ENCODE data around the gene RCOR1.

The RCOR1 gene

DNA sequence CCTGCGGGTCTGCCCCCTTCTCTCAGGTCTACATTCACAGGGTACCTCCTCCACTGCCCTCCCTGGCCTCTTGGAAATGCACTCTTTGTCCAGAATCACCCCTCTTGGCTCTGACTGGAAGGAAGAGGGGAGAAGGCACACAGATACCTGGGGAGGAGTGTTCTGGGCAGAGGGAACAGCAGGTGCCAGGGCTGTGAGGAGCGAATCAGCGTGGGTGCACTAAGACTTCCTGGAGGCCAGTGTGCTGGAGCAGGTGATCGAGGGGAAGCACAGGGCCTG, 176.5 kb downstream of the RCOR1 start:
- no peak for DNase-seq
- TF ChIP-seq, protein P1, sequence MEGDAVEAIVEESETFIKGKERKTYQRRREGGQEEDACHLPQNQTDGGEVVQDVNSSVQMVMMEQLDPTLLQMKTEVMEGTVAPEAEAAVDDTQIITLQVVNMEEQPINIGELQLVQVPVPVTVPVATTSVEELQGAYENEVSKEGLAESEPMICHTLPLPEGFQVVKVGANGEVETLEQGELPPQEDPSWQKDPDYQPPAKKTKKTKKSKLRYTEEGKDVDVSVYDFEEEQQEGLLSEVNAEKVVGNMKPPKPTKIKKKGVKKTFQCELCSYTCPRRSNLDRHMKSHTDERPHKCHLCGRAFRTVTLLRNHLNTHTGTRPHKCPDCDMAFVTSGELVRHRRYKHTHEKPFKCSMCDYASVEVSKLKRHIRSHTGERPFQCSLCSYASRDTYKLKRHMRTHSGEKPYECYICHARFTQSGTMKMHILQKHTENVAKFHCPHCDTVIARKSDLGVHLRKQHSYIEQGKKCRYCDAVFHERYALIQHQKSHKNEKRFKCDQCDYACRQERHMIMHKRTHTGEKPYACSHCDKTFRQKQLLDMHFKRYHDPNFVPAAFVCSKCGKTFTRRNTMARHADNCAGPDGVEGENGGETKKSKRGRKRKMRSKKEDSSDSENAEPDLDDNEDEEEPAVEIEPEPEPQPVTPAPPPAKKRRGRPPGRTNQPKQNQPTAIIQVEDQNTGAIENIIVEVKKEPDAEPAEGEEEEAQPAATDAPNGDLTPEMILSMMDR (IDR thresholded peaks at IDR 0.05; ENCODE audit: low read depth, low read length) = no peak
- Histone ChIP-seq H3K36me3 (no peaks in the 10 kb centered on the region), H3K27me3 (no peaks in the 10 kb centered on the region), H3K9me3 (no peaks in the 10 kb centered on the region), H3K4me3 (ENCODE audit: low read depth, low read length) (no peak overlapping the region), H3K4me1 (no peaks in the 10 kb centered on the region)

DNA sequence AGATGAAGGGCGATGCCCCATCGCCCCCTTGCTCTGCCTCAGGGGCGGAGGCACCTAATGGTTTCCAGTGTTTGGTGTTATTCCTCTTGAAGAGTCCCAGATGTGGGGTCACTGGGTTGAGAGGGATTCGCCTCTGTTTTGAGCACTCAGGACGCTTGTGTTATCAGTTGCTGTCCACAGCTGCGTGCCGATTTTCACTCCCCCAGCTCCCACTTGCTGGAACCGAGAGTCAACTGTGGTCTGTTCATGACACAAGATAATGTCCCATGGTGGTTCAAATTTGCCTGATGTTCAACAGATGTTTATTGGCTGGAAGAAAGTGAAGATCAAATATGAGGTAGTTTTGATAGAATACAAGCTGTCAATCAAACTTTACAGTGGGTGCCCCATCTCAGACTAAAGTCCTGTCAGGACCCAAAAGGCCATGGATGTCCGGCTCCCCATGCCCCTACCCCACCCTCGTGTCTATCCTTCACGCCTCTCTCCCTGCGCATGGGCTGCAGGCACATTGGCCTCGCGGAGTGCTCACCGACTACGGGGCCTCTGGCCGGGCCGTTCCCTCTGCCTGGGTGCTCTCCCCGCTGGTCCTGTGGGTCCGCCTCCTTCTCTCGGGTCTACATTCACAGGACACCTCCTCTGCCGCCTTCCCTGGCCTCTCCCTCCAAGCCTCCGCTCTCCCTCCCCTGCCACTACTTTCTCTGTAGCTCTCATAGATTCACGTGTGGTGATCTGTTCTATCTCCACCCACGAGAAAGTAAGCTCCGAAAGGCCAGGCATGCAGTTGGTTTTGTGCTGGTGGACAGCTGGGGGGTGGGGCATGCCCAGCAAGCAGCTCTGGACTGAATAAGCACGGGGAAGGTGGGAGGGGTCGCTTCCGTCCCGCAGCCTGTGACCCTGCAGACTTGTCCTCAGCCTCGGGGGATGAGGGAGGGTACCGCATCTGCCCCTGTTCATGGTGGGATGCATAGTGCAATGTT, 178.0 kb downstream of the RCOR1 start:
- H3K36me3 ChIP-seq = no peaks in the 10 kb centered on the region
- H3K9me3 ChIP-seq = no peaks in the 10 kb centered on the region
- H3K4me1 ChIP-seq = no peaks in the 10 kb centered on the region
- H3K27me3 ChIP-seq = no peaks in the 10 kb centered on the region
- TF ChIP-seq, protein P1 (IDR thresholded peaks at IDR 0.05; ENCODE audit: low read depth, low read length) = no peak
- no peak for DNase-seq
- no peak overlapping the region for H3K4me3 ChIP-seq (ENCODE audit: low read depth, low read length)

DNA sequence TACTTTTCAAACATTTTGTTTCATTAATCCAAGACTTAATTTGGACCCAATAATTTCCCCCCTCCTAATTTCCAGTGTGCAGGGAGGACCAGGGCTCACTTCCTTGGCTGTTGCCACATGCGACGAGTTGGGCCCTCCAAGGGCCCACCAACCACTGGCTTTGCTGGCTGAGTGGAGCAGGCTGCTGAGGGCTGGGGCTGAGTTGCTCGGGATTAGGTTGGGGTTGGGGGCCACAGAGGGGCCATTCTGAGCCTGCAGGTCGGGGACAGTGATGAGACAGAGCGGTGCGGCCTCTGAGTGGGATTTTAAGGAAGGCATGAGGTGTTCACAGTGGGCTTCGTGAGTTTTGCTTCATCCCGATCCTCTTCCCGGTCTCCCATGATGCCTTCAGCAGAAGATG, 178.7 kb downstream of the RCOR1 start:
- TF ChIP-seq, protein P1 (IDR thresholded peaks at IDR 0.05; ENCODE audit: low read depth, low read length) = no peak
- Histone ChIP-seq H3K27me3 (no peaks in the 10 kb centered on the region), H3K4me3 (ENCODE audit: low read depth, low read length) (no peak overlapping the region), H3K36me3 (no peaks in the 10 kb centered on the region), H3K9me3 (no peaks in the 10 kb centered on the region), H3K4me1 (no peaks in the 10 kb centered on the region)
- no peak for DNase-seq

DNA sequence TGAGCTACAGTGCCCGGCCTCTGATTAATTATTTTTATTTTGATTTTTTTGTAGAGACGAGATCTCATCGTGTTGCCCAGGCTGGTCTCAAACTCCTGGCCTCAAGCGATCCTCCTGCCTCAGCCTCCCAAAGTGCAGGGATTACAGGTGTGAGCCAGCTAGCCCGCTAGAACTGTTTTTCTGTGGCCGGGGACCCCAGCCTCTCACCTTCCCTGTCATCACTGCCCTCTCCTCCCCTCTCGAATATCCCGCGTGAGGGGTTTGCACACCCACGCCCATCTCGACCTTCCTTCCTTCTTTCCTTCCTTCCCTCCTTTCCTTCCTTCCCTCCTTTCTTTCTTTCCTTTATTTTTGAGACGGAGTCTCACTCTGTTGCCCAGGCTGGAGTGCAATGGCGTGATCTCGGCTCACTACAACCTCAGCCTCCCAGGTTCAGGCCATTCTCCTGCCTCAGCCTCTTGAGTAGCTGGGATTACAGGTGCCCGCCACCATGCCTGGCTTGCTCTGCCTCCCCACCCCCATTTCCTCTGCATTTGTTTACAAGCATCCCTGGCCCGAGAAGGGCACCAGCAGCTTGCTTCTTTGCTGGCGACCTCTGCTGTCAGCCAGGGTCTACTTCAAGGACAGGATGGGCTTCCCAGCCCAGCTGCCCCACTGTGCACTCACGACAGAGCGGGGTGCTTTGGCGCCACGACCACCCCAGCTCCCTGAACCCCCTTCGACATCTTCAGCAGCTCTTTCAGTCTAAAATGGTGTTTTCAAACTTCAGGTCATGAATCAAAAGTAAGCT, 180.5 kb downstream of the RCOR1 start:
- peak; percentile 69 for DNase-seq
- H3K36me3 ChIP-seq = no peaks in the 10 kb centered on the region
- H3K4me3 ChIP-seq (ENCODE audit: low read depth, low read length) = no peak overlapping the region

DNA sequence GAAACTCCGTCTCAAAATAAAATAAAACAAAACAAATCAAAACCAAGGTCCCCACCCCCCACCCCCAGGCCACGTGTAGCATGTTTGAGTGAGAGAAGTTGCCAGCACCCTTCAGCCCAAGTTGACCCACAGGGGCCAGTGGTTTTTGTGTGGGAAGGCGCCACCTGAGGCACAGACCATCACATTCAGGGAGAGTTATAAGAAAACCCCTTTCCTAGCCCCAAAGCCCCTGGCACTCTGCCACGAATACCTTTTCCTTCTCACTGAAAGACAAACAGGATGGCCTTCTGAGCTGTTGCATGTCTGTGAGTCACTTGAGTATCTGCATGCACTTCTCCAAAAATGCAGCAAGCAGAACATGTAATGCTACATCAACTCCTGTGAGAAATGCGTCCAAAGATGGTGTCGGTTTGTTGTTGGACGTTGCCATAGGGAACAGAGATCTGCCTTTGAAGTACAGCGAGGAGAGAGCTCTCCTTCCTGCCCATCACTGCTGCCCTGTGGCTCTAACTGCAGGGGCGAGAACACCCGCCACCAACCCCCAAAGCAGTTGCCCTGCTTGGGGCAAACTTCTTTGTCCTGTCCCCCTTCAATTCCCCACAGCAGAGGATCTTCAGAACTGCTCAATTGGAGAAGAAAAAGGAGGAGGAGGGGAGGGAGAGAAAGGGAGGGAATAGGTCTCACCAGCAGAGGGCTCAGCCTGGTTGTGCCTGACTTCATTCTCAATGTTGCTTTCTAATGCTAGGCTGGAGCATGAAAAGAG, 182.1 kb downstream of the RCOR1 start:
- no peaks in the 10 kb centered on the region for H3K9me3 ChIP-seq
- no peaks in the 10 kb centered on the region for H3K36me3 ChIP-seq
- DNase-seq = peak; percentile 64
- TF ChIP-seq, protein P1 (IDR thresholded peaks at IDR 0.05; ENCODE audit: low read depth, low read length) = peak; percentile 90
- peaks cover 3% of the 10 kb centered on the region for H3K4me1 ChIP-seq
- H3K4me3 ChIP-seq (ENCODE audit: low read depth, low read length) = no peak overlapping the region
- H3K27me3 ChIP-seq = no peaks in the 10 kb centered on the region

More for the DNA sequence above, 180.5 kb downstream of the RCOR1 start:
- H3K27me3 ChIP-seq = no peaks in the 10 kb centered on the region
- H3K4me1 ChIP-seq = no peaks in the 10 kb centered on the region
- TF ChIP-seq, protein P1 (IDR thresholded peaks at IDR 0.05; ENCODE audit: low read depth, low read length) = peak; percentile 53
- no peaks in the 10 kb centered on the region for H3K9me3 ChIP-seq

All from BE2C (cell line).